BJ (cell line): ENCODE results near the gene AQP12B. TPM values are rescaled to one million over a fixed set of nuclear protein-coding genes. Genes with fewer than 3 reads are reported as not detected.

Source experiments
- CTCF ChIA-PET: fragments of 350-600 bp; formaldehyde crosslinking; extraction: SDS; loops from one replicate; lab custom pipeline; 2021; ENCODE audit warnings: antibody characterized with exemption, inconsistent platforms; lab: Yijun Ruan, JAX
- POLR2A ChIA-PET: fragments of 300-600 bp; sonication (Branson Sonifier 250); formaldehyde crosslinking; extraction: SDS; loops from one replicate; lab custom pipeline; 2021; ENCODE audit warnings: antibody characterized with exemption; lab: Charles Lee
- DNase-seq: peaks from one replicate; pipeline ENCODE4 v3.0.0-alpha.2; 2011; ENCODE audit warnings: low read depth
- H3K27me3 ChIP-seq: 2 replicates; pipeline ENCODE4 v1.6.0; 2011; ENCODE audit warnings: low read length; ENCODE audit not compliant: control insufficient read depth, insufficient read depth
- H3K36me3 ChIP-seq: 2 replicates; pipeline ENCODE4 v1.5.1; 2011; ENCODE audit warnings: low read length; ENCODE audit not compliant: control insufficient read depth, insufficient read depth
- H3K4me3 ChIP-seq: 2 replicates; pipeline ENCODE4 v1.5.1; 2011; ENCODE audit warnings: low read depth, mild to moderate bottlenecking, control low read depth, low read length
- CTCF ChIP-seq: IDR thresholded peaks from 2 replicates; pipeline ENCODE4 v1.5.1; 2011; ENCODE audit warnings: low read depth, mild to moderate bottlenecking, control low read depth, inconsistent platforms, low read length, moderate library complexity; ENCODE audit not compliant: insufficient read depth
- polyA plus RNA-seq: library from polyadenylated mRNA; depleted of rRNA; stranded (reverse); fragments of >200 nt; gene quantifications from 2 replicates; pipeline ENCODE4 v1.2.3, GENCODE V29; 2011

The AQP12B gene
- polyA plus RNA-seq, 1 experiment = not detected

DNA sequence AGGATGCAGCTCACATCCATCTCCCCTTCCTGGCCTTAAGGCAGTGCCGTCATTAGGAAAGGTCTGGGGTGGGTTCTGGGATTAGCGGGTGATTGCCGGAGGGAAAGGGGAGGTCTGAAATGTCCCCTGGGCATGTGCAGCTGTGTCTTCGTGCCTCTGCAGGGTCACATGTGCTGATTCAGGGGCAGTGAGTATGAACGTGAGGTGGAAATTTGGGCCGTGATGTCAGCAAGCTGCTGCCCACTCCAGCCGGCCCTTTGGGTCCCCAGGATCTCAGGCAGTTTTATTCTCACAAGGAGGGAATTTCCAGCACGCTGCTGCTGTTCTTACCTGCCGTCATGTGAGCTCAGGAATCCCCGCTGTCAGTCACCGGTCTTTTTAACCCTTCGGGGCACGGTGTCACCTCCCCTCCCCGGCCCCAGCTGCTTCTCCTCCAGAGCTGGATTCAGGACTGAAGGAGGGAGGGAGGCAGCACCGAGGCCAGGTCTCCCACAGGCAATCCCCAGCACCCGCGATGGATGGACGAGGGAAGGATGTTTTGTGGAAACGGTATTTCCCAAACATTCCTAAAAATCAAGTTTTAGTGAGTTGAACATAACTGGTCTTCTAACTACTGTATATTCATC is 33.9 kb downstream of the AQP12B start:
- H3K4me3 ChIP-seq = no peak overlapping the region
- ChIA-PET POLR2A (interaction anchor here (0.6 kb wide), 1 partner anchor 24 kb away, joined by 13 read pairs; no protein-coding TSS in a partner anchor), CTCF (interaction anchor here (0.9 kb wide), 2 partner anchors 8 to 9 kb away, joined by 3 read pairs; no protein-coding TSS in a partner anchor)
- H3K27me3 ChIP-seq = peaks cover 23% of the 10 kb centered on the region
- TF ChIP-seq CTCF = no peak
- H3K36me3 ChIP-seq = no peaks in the 10 kb centered on the region
- DNase-seq = no peak

DNA sequence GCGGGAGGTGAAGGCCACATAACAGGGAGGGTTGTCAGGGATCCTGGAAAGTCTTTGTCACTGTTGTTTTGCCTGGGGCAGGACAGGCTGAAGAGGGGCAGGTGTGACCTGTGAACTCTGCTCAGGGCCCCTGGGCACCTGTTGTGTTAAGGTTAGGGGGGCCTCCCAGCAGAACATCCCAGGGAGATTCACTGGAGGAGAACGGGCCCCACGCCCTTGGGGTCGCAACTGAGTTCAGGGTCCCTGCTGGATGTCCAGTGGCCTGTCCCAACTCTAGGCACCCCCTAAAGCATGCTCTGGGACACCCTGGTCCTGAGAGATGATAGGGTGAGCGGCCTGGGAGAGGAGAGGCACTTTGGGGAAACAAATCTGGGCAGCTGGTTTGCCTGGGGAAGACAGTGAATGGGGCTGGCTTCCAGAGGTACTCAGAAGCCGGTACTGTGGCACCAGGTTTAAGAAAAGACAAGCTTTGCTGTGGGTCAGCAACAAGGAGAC is 34.5 kb downstream of the AQP12B start:
- ChIA-PET POLR2A (no interaction called here), CTCF (no interaction called here)
- Histone ChIP-seq H3K4me3 (no peak overlapping the region), H3K27me3 (peaks cover 21% of the 10 kb centered on the region), H3K36me3 (no peaks in the 10 kb centered on the region)
- no peak for DNase-seq
- TF ChIP-seq CTCF = no peak

- H3K27me3 ChIP-seq = peaks cover 21% of the 10 kb centered on the region
- H3K36me3 ChIP-seq = no peaks in the 10 kb centered on the region
- DNase-seq = no peak
- TF ChIP-seq CTCF = no peak
- no peak overlapping the region for H3K4me3 ChIP-seq
- ChIA-PET POLR2A (interaction anchor here (0.6 kb wide), 1 partner anchor 40 kb away, joined by 4 read pairs; no protein-coding TSS in a partner anchor), CTCF (no interaction called here)
Observed at GRCh38 chr2:240647503-240648154, 35.1 kb downstream of the AQP12B start.

- Histone ChIP-seq H3K27me3 (peaks cover 20% of the 10 kb centered on the region), H3K36me3 (no peaks in the 10 kb centered on the region), H3K4me3 (no peak overlapping the region)
- no peak for DNase-seq
- TF ChIP-seq CTCF = no peak
- POLR2A ChIA-PET = no interaction called here
- CTCF ChIA-PET = no interaction called here
Observed at GRCh38 chr2:240646900-240647502, 35.7 kb downstream of the AQP12B start.

DNA sequence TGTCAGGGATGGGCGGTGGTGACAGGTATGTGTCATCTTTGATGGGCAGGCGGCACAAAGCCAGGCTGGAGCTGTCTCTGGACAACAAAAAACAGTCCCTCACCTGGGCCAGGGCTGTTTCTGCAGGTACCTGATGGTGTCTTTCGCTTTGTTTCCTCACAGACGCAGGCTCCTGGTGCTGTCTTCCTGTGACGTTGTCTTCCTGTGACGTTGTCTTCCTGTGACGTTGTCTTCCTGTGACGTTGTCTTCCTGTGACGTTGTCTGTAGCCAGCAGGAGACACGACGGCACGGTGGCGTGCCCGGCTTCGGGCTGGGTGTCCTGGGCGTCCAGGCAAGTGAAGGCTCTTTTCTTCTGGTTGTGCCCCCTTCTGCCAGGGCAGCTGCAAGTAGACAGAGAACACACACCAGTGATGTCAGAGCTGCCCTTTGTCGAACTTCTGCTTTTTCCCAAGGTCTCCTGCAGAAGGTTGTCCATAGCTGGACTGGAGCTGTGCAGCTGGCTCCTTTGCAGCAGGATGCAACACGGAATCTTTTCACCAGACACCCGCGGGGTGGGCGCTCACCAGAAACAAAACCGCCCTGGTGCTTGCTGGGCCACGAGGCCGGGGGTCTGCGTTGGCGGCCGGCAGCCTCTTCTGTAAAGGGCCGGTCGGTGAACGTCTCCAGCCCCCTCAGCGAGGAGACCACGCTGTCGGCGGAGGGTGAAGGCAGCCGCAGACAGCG is 36.3 kb downstream of the AQP12B start:
- no peak for DNase-seq
- Histone ChIP-seq H3K4me3 (no peak overlapping the region), H3K36me3 (no peaks in the 10 kb centered on the region), H3K27me3 (peaks cover 20% of the 10 kb centered on the region)
- ChIA-PET POLR2A (no interaction called here), CTCF (no interaction called here)
- TF ChIP-seq CTCF = no peak
